Stimulated activated CD4-positive, alpha-beta T cell treated with anti-CD3 and anti-CD28 coated beads, Interleukin-1b, Interleukin-23, amount 100 ng/mL, for 1 hour (primary cell): ENCODE data around the gene PBX1.

Experiments
- DNase-seq, 2 donors: peaks; one replicate each; pipeline ENCODE4 v3.0.0-alpha.2; 2020; ENCODE audit warnings: low read depth in 2 of 2

Gene PBX1

DNA sequence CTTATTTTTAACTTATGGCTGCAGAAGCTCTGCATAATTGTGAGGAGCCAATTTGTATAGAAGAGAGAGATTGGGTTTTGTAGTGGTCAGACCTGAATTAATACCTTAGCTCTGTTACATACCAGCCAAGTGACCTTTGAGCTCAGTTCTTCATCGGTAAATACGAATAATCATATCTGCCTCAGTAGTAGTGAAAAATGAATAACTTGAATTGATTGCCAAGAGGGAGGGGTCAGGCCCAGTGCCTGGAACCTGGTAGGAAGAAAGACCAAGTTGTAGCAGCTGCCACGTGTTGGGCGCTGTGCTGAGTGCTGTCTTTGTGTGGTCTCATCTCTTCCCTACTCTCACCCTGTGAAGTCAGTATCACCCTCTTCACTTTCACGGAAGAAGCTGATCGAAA lies 247.5 kb downstream of the PBX1 start:
- DNase-seq: no peak

GRCh38 chr1:164813776-164814175 lies 254.8 kb downstream of the PBX1 start:
- no peak for DNase-seq

GRCh38 chr1:164821648-164822047 lies 262.7 kb downstream of the PBX1 start:
- no peak for DNase-seq

- no peak for DNase-seq
Measured at GRCh38 chr1:164823486-164824279, 264.7 kb downstream of the PBX1 start.

- no peak for DNase-seq
Measured at GRCh38 chr1:164824542-164824941, 265.6 kb downstream of the PBX1 start.

DNA sequence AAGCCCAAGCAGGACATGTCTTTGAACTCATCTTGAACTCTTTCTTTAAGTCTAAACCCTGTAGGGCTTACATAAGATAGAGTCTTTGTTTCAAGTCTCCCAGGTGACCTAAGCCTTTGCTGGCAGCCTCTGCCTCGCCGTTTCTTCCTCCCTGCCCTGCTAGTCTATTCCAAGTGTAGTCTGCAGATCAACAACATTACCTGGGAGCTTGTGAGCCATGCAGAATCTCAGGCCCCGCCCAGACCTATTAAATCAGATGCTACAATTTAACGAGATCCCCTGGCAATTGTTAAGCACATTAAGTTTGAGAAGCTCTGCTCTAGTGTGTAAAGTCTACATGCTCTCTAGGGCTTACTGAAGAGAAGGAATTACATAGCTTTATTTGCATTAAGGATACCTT lies 271.6 kb downstream of the PBX1 start:
- no peak for DNase-seq

DNA sequence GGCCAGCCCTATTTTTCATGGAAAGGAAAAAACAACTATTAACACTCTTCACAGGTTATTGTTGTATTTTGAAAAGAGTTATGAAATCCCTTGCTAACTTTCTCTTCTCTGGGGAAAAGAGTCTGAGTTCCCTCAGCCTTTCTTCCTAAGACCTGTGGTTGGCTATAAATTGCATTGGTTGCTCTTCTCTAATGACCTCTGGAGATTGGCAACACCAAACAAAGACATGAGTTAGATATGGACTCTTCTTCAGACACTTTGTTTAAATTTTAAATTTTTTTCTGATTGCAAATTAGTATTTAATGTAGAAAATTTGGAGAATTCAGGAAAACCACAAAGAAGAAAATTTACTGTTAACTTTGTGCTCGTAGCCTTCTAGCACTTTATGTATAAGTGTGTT lies 275.7 kb downstream of the PBX1 start:
- DNase-seq: no peak

GRCh38 chr1:164836614-164837018 lies 277.6 kb downstream of the PBX1 start:
- DNase-seq: no peak

DNA sequence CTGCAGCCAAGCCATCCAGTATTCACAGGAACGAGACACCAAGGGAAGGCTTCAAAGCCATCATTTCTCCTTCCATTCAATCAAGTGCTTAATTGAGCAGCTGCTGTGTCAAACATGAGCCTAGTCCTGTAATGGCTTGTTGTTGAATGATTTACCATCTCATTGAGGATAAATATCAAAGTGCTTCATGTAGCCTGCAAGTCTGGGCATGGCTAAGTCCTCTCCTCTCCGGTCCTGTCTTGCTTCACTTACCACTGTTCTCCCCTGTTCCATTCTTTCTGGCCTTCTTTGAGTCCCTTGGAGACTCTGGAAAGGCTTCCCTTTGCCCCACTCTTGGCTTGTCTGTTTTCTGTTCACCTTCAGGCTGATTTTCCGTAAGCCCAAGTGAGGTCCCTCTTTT lies 279.8 kb downstream of the PBX1 start:
- no peak for DNase-seq

- no peak for DNase-seq
Measured at GRCh38 chr1:164840936-164841335, 282.0 kb downstream of the PBX1 start.

GRCh38 chr1:164841702-164842465 lies 282.9 kb downstream of the PBX1 start:
- no peak for DNase-seq

DNA sequence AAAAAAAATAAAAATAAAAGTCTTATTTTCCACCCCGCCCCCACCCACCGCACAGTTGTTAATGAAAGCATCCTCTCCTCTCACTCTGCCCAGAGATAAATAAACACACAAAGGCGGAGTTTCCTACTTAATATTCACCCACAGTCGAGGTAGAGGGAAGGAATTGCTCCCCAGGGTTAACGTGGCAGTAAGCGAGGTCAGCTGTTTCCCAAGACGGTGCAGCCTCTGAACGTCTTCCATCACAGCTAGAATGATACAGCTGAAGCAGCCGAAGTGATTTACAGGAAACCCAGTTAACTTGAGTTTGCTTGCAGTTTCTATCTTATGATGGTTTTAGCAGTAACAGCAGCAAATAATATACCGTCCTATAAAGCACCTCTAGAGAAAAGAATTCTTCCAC lies 283.9 kb downstream of the PBX1 start:
- DNase-seq: no peak

DNA sequence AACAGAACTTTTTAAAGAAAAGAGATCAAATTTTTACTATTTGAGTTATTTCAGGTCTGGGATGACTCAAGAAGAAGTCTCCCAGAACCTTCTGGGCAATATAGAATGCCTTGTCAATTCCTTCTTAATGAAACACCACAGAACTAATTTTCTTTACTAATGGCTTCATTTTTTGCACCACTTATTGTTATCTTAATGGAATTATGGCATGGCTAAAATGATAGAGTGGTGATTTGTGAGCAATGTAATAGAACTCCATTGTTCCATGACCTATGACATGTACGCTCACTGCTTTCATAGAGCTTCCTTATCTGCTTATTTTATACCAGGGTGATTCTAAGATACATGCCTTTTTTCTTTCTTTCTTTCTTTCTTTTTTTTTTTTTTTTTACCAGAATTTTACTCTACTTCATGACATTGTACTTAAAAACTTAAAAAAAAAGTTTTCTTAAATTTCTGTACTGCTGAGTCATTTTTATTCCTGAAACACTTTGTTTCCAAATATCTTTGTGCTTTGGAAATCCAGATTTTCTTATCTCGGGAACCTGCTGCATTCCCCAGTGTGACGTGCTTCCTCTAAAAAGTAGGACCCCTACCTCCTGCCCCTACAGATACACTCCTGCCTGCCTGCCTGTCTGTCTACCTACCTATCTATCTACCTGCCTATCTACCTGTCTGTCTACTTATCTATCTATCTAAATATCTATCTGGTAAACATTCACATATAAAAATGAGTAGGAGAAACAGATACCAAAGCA lies 284.9 kb downstream of the PBX1 start:
- DNase-seq: no peak

GRCh38 chr1:164846731-164847691 lies 288.0 kb downstream of the PBX1 start:
- DNase-seq: no peak

- DNase-seq: no peak
Measured at GRCh38 chr1:164853146-164853545, 294.2 kb downstream of the PBX1 start.

DNA sequence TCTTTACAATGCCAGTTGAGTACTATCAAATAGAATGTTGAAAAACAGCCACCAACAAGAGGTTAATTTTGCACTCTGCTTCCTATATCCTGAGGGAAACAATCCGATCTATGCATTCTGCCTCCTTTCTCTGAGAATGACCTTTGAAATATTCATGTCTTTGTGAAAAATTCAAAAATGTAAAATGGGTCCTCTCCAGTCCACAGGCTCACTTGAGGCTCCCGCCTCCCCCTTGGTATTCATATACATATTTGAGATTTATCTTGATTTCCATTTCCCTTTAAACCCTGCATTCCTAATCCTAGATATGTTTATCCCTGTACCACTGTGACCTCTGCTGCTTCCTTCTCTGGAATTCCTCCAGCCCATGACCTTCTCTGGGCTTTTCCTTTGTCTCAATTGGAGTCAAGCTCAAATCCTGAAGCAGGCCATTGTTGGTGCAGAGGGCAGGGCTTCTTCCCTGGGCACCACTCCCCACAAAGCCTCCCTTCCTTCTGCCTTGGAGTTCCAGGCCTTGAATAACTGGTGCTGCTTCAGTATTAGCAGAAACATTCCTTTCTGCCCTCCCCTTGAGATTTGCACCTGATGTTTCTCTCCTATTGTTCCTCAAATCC lies 296.8 kb downstream of the PBX1 start:
- no peak for DNase-seq

DNA sequence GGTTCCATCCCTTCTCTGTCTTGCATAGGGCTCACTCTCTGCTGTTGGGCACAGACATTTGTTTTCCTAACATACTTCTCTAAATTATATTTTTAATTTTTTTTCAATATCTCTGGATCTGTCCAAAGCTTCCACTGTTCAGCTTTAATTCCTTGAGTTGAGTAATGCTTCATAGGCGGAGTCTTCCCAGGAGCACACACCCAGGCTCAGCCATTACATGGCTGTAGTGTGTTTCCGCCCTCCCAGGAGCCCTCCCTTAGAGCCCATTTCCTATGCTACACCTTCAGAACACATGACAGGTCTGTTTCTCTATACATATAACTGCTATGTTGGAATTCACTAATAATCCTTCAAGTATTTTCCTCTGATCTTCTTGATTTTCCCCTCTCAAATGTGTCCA lies 297.4 kb downstream of the PBX1 start:
- no peak for DNase-seq

GRCh38 chr1:164857439-164857838 lies 298.5 kb downstream of the PBX1 start:
- no peak for DNase-seq

DNA sequence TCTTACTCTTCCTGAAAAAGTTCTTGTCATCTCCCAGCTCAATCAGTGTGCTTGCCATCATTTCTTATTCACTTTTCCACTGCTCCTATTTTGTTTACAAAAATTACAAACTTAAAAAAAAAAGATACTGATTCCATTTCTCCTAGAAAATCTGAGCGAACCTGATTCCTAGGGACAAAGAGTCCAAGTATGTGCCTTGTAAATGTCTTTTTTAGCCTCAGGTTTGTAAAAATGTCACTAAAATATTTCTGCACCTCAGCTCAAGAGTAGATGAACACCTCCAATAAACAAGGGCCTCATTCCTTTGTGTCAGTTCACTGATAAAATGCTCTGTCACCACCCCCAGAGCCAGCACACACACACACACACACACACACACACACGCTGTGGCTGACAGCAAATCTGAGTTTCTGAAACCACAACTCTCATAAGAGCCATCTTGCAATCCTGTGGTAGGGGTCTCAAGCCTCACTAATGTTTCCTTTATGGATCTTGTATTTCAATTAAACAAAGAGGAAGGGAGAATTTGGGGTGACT lies 299.2 kb downstream of the PBX1 start:
- DNase-seq: no peak

- DNase-seq: no peak
Measured at GRCh38 chr1:164861632-164862031, 302.6 kb downstream of the PBX1 start.

GRCh38 chr1:164863056-164863455 lies 304.1 kb downstream of the PBX1 start:
- no peak for DNase-seq
